ENCODE measurements around the gene CD6.

- TF ChIP-seq POLR2A (IDR thresholded peaks at IDR 0.05) (no peak), CTCF (IDR thresholded peaks at IDR 0.05) (no peak), EP300 (IDR thresholded peaks at IDR 0.05) (no peak)
These were observed 77.5 kb downstream of the CD6 start for GRCh38 chr11:61049063-61049377.

Measured in ovary (tissue), 3 donors.